ENCODE data around the gene KCP. TPM values are rescaled to one million over a fixed set of nuclear protein-coding genes. Genes with fewer than 3 reads are reported as not detected.

KCP gene
- total RNA-seq, 1 donor from 2014 or later: 0.70 TPM

DNA sequence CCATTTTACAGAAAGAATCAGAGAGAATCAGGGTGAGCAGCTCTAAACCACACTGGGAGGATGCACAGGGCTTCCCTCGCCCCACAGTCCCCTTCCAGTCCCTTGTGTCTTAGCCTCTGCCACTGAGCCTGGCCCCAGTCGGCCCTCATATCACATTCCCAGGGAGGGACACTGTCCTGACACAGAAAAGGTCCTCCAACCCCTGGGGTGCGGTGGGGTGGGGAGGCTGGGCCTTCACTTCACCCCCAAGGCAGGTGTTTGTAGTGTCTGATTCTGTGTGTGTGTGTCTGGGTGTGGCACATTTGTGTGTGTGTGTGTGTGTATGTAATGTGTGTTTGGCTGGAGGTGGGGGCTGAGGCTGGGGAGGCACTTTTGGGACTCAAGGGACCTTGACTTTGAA lies 1.8 kb upstream of the KCP start:
- Mint-ChIP-seq H3K27ac (ENCODE audit: unreplicated experiment) (no peak overlapping the region), H3K9me3 (ENCODE audit: unreplicated experiment) (no peaks in the 10 kb centered on the region), H3K27me3 (ENCODE audit: unreplicated experiment) (peaks cover 31% of the 10 kb centered on the region), H3K4me1 (ENCODE audit: unreplicated experiment) (peaks cover 15% of the 10 kb centered on the region), H3K4me3 (ENCODE audit: unreplicated experiment) (no peak overlapping the region), H3K36me3 (ENCODE audit: unreplicated experiment) (no peaks in the 10 kb centered on the region)
- DNase-seq (ENCODE audit: extremely low spot score, unreplicated experiment): no peak
- TF ChIP-seq CTCF (IDR thresholded peaks at IDR 0.05): no peak

DNA sequence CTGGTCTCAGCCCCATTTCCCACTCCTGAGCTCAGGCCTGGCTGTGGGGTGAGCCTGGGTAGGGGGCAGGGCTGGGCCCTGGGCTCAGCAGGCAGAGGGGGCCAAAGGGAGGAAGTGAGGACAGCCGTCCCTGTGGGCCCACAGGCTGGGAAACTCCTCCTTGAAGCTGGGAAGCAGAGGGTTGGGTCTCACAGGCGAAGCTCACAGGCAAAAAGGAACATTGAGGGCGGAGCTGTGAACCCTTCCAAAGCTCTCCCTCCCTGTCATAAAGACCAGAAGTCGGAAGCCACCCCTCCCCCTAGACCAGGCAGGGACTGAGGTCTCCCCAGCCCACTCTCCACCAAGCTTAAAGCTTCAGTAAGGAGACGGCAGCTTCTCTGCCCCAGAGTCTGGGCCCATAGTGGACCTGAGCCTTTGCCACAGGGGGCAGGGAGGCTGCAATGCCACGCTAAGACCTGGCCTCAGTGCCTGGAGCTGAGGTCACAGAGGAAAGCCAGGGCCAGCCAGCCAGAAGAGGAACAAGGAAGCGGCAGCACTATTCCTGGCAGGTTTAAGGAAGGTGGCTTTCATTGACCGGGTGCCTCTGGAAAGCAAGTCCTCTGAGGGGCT lies 1.0 kb upstream of the KCP start:
- peaks cover 24% of the 10 kb centered on the region for H3K27me3 Mint-ChIP-seq (ENCODE audit: unreplicated experiment)
- DNase-seq (ENCODE audit: extremely low spot score, unreplicated experiment): no peak
- H3K4me1 Mint-ChIP-seq (ENCODE audit: unreplicated experiment): peaks cover 15% of the 10 kb centered on the region
- no peak overlapping the region for H3K27ac Mint-ChIP-seq (ENCODE audit: unreplicated experiment)
- no peaks in the 10 kb centered on the region for H3K9me3 Mint-ChIP-seq (ENCODE audit: unreplicated experiment)
- H3K4me3 Mint-ChIP-seq (ENCODE audit: unreplicated experiment): peak overlapping the region; percentile 40
- no peaks in the 10 kb centered on the region for H3K36me3 Mint-ChIP-seq (ENCODE audit: unreplicated experiment)
- TF ChIP-seq CTCF (IDR thresholded peaks at IDR 0.05): no peak

- no peaks in the 10 kb centered on the region for H3K9me3 Mint-ChIP-seq (ENCODE audit: unreplicated experiment)
- H3K4me1 Mint-ChIP-seq (ENCODE audit: unreplicated experiment): peaks cover 15% of the 10 kb centered on the region
- H3K4me3 Mint-ChIP-seq (ENCODE audit: unreplicated experiment): peak overlapping the region; percentile 71
- no peaks in the 10 kb centered on the region for H3K36me3 Mint-ChIP-seq (ENCODE audit: unreplicated experiment)
- peak overlapping the region; percentile 14 for H3K27ac Mint-ChIP-seq (ENCODE audit: unreplicated experiment)
- no peak for TF ChIP-seq CTCF (IDR thresholded peaks at IDR 0.05)
- H3K27me3 Mint-ChIP-seq (ENCODE audit: unreplicated experiment): peaks cover 25% of the 10 kb centered on the region
- DNase-seq (ENCODE audit: extremely low spot score, unreplicated experiment): no peak
Observed at GRCh38 chr7:128909625-128910568, 612 bp downstream of the KCP start.

DNA sequence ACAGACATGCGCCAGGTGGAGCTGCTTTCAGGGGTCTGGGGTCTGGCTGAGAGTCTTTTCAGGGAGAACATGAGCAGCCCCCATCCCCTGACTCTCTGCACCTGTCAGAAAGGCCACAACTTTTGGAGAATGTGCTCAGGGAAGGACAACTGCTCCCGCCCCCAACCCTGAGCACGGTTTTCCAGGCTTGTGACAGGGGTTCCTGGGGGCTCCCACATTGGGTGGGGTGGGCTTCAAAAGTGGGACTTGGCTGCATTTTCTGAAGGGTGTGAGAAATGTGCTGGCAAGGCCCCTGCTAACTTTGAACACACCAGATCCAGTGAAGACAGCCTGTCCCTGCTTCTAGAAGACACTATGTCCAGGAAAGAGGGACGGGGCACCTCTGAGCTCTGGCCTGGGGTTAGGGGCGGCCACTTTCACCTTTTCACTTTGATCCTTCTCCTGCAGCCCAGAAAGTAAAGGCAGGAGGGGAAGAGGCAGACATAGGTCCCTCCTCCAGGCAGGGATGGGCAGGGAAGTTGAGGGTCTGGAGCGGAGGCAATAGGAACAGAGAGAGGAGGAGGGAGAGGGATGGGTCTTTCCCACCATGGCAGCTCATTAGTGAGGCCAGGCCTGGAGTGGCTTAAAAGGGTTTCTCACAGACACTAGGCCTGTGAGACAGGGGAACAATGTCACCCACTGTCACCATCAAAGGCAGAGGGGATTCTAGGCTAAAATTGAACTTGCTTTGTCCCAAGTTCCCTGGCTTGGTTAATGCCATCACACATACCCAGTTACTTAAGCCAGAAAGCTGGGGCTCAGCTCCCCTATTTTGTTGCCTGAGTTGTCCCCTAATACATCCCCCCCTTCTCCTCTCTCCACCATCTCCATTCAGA lies 1.5 kb downstream of the KCP start:
- Mint-ChIP-seq H3K9me3 (ENCODE audit: unreplicated experiment) (no peaks in the 10 kb centered on the region), H3K4me3 (ENCODE audit: unreplicated experiment) (peak overlapping the region; percentile 71), H3K36me3 (ENCODE audit: unreplicated experiment) (no peaks in the 10 kb centered on the region), H3K4me1 (ENCODE audit: unreplicated experiment) (peaks cover 15% of the 10 kb centered on the region), H3K27ac (ENCODE audit: unreplicated experiment) (no peak overlapping the region), H3K27me3 (ENCODE audit: unreplicated experiment) (peaks cover 25% of the 10 kb centered on the region)
- DNase-seq (ENCODE audit: extremely low spot score, unreplicated experiment): no peak
- no peak for TF ChIP-seq CTCF (IDR thresholded peaks at IDR 0.05)

All from osteocyte (in vitro differentiated cells).